ENCODE data around the gene PRKCE.
A peak's percentile ranks its signal among the peaks of the same experiment; 100 is the strongest.

Gene PRKCE

GRCh38 chr2:45980161-45980865, 328.8 kb downstream of the PRKCE start:
- DNase-seq, result no peak

DNA sequence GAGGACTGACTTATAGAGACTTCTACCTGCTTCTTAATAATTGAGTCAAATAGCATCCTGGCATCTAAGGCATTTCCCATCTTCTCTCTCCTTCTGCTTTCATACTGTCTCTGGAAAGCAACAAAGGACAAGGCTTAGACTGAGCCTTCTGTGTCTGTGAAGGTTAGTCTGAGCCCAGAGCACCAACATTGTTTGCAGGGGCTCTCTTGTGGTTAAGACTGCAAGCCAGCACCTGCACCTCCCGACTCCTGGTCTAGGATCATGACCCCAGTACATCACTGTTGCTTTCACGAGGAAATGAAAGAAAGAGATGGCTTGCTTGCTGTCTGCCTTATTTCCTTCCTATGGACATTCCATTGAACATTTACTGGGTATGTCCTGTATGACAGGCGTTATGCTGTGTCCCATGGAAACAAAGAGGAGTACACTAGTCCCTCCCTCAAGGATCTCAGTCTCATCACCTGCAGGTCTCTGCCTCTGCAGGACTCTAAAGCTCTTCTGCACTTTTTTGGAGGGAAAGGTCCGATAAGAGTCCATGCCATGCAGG, 330.0 kb downstream of the PRKCE start:
- DNase-seq, result no peak

DNA sequence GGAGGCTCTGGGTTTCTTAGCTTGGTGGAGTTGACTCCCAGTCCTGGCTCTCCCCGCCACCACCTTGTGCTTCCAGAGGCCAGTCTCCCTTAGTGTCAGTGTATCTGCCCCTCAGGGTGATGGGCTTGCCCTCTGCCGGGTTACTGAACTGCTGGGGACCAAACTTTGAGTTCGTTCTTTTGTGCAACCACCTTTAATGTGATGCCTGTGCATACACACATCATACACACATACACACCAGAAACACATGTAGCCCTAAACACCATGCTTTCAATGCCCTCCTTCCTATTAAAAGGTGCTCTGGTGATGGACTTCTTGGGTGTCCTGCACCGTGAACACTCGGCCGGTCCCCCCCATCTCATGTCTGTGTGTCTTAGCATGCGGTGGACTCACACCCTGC, 330.6 kb downstream of the PRKCE start:
- no peak for DNase-seq

- DNase-seq, result no peak
These were observed 331.7 kb downstream of the PRKCE start for GRCh38 chr2:45983213-45983612.

- DNase-seq, result no peak
These were observed 332.9 kb downstream of the PRKCE start for GRCh38 chr2:45984366-45984765.

DNA sequence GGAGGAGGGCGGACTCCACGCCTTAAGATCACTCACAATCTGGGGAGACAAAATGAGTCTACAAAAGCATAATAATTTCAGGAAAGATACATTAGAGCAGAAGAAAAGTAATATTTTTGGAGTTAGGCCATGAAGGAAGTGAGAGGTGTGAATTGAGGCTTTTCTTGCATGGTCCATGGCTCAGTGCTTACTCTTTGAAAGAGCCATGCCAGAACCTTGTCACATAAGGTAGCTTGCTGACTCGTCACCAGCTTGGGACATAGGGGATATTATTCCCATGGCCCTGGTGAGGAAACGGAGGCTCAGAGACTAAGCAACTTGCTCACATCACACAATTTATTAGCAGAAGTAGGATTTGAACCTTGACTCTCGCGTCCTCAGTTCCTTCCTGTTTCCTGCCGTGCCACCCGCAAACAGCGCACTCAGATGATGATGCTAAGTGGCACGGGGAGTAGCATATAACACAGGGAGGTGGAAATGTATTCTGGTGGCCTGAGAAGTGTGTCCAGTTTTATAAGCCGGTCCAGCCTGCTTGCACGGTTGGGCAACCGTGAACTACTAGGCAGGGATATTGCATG, 333.5 kb downstream of the PRKCE start:
- no peak for DNase-seq

DNA sequence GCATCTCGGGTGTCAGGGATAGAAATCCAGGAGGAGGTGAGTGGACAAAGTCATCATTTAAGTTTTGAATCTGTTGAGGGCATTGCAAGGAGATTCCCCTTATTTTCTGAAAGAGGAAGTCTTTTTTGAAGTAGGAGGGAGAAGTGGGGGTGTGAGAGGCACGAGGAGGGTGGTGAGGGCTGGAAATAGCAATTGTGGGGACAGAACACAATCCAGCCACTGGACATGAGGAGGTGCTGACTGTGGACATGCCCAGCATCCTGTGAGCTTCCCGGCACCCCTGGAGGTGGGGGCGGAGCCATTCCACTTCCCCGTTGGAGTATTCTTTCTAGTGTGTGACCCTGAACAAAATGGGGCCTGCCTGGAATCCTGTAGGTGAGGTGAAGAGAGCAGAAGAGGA, 335.0 kb downstream of the PRKCE start:
- no peak for DNase-seq

GRCh38 chr2:45987856-45988255, 336.4 kb downstream of the PRKCE start:
- DNase-seq, result no peak

- no peak for DNase-seq
These were observed 337.4 kb downstream of the PRKCE start for GRCh38 chr2:45988879-45989278.

DNA sequence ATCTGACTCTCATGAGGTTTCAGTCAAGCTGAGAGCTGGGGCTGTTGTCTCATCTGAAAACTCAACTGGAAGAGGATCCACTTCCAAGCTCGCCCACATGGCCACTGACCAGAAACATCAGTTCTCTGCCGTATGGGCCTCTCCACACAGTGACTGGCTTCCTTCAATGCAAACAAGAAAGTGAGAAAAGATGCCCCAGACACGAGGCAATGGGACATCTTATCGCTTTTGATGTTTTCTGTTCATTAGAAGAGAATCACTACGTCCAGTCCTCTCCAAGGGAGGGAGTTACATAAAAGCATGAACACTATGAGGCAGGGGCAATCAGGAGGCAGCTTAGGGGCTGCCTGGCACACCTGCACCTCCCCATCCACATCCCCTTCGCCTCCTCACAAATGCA, 338.7 kb downstream of the PRKCE start:
- no peak for DNase-seq

DNA sequence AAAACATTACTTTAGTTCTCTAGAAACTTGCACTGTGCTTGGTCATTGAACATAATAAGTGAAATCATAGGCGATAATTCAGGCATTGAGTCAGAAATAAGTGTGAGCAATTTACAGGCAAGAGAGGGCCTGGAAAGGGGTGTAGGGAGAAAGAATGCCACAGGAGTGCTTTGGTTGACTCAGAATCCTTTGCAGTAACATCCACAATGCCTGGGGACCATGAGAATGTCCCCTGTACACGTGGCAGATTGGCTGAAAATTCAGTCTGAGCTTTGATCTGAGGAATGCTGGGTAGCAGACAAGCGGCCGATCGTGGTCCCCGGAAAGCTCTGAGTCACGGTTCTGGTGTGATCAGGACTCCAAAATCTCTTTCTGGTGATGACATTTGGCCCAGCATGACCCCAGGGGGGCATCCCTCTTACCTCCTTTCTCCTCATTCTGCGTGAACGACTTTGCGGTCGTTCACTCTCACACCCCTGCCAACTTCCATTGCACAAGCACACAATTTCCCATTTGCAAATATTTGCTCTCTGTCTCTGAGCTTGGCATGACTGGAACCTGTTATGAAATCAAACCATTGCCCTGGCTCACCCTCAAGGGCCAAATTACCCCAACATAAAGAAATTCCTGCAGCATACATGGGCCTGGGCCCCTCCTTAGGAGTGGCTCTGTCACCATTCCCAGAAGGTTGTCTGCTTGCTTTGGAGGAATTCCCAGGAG, 340.7 kb downstream of the PRKCE start:
- no peak for DNase-seq

DNA sequence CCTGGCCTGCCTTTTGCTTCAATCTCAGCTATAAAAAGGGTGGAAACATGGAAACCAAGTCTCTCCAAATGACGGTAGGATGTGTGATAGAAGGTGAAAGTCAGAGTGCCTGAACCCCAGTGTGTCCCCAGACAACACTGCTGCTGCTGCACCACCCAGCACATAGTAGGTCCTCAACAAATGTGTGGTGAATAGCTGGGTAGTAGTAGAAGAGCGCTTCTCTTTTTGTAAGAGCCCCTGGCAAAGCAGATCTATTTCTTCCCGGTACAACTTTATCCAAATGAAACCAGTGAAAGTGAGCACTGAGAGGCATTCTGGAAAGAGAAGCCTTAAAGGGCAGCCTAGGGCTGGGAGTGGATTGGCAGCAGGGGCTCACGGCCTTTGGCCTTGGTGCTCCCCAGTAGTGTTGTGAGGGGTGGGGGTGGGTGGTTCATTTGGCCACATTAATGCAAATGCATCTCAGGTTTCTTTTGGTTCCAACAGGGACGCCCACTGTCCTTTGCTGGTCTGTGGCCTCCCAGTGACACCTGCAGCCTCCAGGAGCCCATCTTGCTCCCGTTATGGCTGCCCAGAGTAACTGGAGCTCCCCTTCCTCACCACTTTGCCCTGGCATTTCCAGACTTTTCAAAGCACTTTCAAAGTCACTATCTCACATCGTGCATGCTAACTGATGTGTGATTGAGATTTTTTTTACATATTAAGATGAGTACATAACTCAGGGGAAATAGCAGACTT, 341.4 kb downstream of the PRKCE start:
- no peak for DNase-seq

DNA sequence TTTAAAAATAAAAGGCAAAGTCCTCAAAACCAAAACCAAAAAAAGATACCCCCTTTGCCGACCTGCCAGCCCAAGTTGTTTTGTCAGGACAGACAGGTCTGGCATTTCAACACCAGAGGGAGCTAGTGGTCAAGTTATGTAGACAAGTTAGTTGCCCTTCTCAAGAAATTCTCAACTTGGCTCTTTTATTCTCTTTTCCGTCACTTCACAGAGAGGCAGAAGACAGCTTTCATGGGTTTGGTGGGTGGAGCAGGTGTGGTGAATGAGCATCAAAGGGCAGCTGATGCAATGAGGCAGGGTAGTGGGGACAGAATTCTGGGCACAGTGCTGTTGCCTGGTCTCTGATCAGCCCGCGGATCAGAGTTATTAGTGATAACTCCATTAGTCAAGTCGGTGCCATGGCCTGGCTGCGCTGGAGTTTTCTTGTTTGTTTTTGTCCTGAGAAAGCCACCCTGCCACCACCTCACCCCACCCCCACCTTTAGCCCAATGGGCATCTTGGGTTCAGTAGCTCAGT, 342.1 kb downstream of the PRKCE start:
- DNase-seq, result peak; percentile 29

DNA sequence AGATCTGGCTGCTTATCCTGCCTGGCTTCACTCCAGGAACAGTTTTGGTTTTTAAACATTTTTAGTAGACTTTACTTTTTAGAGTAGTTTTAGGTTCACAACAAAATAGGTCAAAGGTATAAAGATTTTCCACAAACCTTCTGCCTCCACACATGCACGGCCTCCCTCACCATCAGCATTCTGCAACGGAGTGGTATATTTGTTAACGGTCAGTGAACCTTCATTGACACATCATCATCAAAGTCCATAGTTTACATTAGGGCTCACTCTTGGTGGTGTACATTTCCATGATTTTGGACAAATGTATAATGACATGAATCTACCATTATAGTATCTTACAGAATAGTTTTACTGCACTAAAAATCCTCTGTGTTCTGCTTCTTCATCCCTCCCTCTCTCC, 342.6 kb downstream of the PRKCE start:
- DNase-seq, result no peak

- no peak for DNase-seq
These were observed 349.2 kb downstream of the PRKCE start for GRCh38 chr2:46000660-46001059.

GRCh38 chr2:46001290-46001689, 349.8 kb downstream of the PRKCE start:
- no peak for DNase-seq

DNA sequence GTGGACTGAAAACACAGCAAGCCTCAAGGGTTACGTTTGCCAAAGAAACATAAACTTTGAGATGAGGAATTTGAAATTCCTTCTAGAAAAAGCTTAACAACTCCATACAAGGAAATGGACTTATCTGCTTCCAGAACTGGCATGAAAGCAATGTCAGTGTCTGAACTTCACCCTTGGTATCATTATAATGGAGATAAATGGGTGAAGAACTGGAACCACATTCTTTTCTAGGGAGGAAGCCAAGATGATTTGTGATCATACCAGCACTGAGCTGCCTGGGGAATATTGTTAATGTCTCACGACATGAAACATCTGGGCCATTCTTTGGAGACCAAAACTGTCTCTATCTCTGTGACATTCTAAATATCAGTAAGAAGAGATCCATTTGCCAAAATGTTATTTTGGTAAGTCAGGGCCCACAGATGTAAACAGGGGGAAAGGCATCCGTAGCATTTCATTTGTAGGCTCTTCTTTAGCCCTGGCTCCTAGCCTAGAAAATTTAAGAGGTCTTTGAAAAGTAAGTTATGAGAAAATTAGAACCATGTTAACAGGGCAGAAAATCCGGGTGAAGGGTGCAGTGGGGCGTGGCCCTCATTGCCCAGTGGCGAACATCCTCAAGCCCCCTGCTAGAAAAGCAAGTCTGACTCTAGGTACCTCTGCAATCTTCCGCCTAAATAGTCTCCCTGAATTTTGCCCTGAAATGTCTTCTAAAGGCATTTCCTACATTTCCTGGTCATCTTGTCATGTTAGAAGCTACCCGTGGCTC, 350.4 kb downstream of the PRKCE start:
- DNase-seq, result no peak

- no peak for DNase-seq
These were observed 351.0 kb downstream of the PRKCE start for GRCh38 chr2:46002507-46002883.

DNA sequence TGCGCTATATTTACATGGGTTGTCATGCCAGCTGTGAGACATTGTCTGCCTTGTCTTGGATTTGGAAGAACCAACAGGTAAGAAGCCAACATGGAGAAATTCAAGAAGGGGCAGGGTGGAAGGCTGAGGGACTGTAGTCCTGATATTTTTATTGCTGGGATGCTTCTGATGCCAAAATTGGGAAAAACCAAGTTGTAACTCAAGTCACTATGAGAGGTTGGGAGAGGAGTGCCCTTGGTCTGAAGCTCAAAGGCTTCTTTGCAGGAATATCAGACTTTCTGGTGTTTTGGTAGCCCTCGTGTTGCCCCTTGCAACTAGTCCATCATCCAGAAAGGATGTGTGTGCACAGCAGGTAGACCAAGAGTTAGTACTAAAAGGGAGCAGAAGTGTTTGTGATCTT, 351.5 kb downstream of the PRKCE start:
- no peak for DNase-seq

DNA sequence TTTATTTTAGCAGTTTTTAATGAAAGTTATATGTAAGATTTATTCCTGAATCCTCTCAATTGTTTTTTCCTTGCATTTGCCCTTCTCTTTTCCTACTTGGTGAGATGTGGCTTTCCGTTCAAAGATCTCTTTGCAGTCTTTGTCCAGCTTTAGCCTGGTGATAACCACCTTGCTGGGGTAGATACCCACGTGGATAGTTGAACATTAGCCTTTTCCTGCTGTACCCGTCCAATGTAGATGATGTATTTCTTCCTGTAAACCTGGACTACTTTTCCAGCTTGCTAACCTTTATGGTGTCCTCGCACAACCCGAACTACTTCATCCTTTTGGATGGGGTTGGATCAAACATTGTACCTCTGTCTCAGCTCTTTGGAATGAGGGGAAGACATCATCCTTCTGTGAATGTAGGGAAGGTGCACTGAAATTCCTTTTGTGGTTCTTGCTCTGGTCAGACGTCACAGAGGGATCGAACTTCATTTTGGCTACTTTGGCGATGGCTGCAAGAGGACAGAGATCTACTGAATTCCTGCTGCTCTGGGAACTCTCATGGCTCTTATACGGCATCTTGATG, 352.5 kb downstream of the PRKCE start:
- DNase-seq, result no peak

DNA sequence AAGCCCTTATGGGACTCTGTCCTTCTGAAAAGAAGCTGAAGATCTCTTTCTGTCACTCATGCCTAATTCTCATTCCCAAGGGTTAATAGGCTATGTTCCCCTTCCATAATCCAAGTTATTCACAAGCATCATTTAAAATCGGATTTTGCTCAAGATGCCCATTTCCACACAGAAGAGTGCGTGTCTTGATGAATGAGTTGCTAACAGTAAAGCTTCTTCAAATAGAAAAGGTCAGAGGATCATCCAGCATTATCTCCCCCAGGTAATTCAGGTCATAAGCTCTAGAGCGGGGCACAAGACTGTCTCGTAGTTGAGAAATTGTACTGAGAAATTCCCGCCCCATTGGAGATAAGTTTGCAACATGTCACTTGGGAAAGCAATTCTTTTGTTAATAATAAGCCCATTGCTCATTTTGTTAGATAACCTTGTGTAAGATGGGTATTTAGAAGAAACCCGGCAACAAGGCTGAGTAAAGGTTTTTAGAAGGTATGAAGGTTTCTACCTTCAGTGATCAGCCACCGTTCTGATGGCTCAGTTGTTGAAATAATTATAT, 355.1 kb downstream of the PRKCE start:
- DNase-seq, result no peak

- DNase-seq, result no peak
These were observed 355.9 kb downstream of the PRKCE start for GRCh38 chr2:46007412-46007811.

All from activated T-cell treated with anti-CD3 and anti-CD28 coated beads, Interleukin-2, amount 50 U/mL, for 1 hour (primary cell).